ENCODE data around the gene FNDC4. TPM values are rescaled to one million over a fixed set of nuclear protein-coding genes. Genes with fewer than 3 reads are reported as not detected.

FNDC4 gene
- total RNA-seq, 4 donors from 2014 or later, result 4.7 to 8.0 (median 5.5) TPM

- no peaks in the 10 kb centered on the region for H3K36me3 ChIP-seq
- no peak for DNase-seq (ENCODE audit: low spot score in 2 of 2)
- H3K27ac ChIP-seq, result no peak overlapping the region
- no peaks in the 10 kb centered on the region for H3K9me3 ChIP-seq
- no peak for TF ChIP-seq POLR2A (IDR thresholded peaks at IDR 0.05)
- no peak for TF ChIP-seq EP300 (IDR thresholded peaks at IDR 0.05)
- TF ChIP-seq, protein P1, sequence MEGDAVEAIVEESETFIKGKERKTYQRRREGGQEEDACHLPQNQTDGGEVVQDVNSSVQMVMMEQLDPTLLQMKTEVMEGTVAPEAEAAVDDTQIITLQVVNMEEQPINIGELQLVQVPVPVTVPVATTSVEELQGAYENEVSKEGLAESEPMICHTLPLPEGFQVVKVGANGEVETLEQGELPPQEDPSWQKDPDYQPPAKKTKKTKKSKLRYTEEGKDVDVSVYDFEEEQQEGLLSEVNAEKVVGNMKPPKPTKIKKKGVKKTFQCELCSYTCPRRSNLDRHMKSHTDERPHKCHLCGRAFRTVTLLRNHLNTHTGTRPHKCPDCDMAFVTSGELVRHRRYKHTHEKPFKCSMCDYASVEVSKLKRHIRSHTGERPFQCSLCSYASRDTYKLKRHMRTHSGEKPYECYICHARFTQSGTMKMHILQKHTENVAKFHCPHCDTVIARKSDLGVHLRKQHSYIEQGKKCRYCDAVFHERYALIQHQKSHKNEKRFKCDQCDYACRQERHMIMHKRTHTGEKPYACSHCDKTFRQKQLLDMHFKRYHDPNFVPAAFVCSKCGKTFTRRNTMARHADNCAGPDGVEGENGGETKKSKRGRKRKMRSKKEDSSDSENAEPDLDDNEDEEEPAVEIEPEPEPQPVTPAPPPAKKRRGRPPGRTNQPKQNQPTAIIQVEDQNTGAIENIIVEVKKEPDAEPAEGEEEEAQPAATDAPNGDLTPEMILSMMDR (IDR thresholded peaks at IDR 0.05), result no peak
- no peak for TF ChIP-seq POLR2AphosphoS5 (IDR thresholded peaks at IDR 0.05)
- H3K4me3 ChIP-seq, result no peak overlapping the region
- no peaks in the 10 kb centered on the region for H3K27me3 ChIP-seq
- H3K4me1 ChIP-seq, result peaks cover 7% of the 10 kb centered on the region
- WGBS, result 89% methylated on average over 3 of the region's 3 CpGs
Observed at GRCh38 chr2:27498975-27499374, 4.0 kb upstream of the FNDC4 start.

DNA sequence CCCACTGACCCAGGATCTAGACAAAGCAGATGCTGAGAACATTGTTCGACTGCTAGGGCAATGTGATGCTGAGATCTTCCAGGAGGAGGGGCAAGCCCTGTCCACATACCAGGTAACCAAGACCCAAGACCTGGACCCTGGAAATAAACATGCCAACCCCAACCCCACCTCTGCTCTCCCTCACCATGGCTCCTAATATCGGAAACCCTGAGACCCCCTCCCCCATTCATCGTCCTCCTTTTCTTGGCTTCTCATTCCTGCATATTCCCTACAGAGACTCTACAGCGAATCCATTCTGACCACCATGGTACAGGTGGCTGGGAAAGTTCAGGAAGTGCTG, 2.3 kb upstream of the FNDC4 start:
- no peaks in the 10 kb centered on the region for H3K36me3 ChIP-seq
- no peak for TF ChIP-seq POLR2AphosphoS5 (IDR thresholded peaks at IDR 0.05)
- TF ChIP-seq EP300 (IDR thresholded peaks at IDR 0.05), result no peak
- TF ChIP-seq, protein P1 (IDR thresholded peaks at IDR 0.05), result no peak
- H3K27me3 ChIP-seq, result no peaks in the 10 kb centered on the region
- no peak overlapping the region for H3K27ac ChIP-seq
- no peaks in the 10 kb centered on the region for H3K9me3 ChIP-seq
- H3K4me3 ChIP-seq, result no peak overlapping the region
- 76% methylated on average over 4 of the region's 4 CpGs for WGBS
- H3K4me1 ChIP-seq, result peaks cover 7% of the 10 kb centered on the region
- no peak for DNase-seq (ENCODE audit: low spot score in 2 of 2)

DNA sequence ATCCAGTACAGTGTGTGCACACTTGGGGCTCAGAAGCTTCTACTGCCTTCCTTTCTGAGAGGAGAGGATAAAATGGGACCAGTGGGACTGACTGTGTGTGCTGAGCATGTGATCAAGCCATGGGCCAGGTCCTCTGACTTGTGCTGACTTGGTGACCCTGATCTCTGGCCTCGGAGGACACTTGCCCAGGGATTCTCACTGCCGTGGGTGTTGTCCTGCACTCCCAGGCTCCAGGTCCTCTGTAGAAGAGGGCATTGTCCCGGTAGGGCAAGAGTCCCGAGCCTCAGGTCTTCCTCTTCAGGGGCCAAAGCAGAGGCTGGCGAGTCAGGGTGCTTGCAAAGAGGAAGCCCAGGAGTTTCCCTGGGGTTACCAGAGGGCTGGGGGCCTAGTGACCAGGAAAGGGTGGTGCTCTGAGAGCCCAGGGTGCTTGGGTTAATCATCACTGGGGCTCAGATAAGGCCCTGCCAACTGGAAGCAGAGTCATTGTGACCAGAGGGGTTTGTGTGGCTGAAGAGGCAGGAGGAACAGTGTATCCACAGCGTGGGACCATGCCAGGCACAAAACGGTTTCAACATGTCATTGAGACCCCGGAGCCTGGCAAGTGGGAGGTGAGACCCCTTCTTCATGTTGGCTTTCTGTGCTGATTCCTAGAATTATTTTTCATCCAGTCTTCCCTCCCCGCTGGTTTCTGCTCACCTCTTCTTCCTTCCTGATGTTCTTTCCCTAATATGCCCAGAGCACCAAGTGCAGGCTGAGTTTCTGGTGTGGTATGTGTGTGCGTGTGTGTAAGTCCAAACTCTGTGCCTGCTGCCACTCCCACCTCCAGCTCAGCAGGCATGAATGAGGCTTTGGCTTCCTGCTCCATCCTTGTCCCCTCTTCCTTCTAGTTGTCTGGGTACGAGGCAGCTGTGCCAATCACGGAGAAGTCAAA, 1.6 kb upstream of the FNDC4 start, which contains the start of gene GCKR:
Gene GCKR, plus strand, starts transcription at position 483 of the 931 bp plus-strand sequence. Its CDS starts 66 bp downstream, at position 549.
- Histone ChIP-seq H3K4me3 (no peak within 1 kb of the TSS), H3K27me3 (no peaks in the 10 kb centered on the region), H3K9me3 (no peaks in the 10 kb centered on the region), H3K4me1 (peaks cover 7% of the 10 kb centered on the region), H3K27ac (no peak within 1 kb of the TSS), H3K36me3 (no peaks in the 10 kb centered on the region)
- WGBS, result 69% methylated on average over 11 of the region's 12 CpGs
- DNase-seq (ENCODE audit: low spot score in 2 of 2), result no peak
- TF ChIP-seq POLR2A (IDR thresholded peaks at IDR 0.05) (no peak), EP300 (IDR thresholded peaks at IDR 0.05) (no peak), POLR2AphosphoS5 (IDR thresholded peaks at IDR 0.05) (no peak)
- TF ChIP-seq, protein P1 (IDR thresholded peaks at IDR 0.05), result no peak

- 67% methylated on average over 4 of the region's 4 CpGs for WGBS
- Histone ChIP-seq H3K27me3 (no peaks in the 10 kb centered on the region), H3K36me3 (no peaks in the 10 kb centered on the region), H3K4me3 (no peak overlapping the region), H3K4me1 (peaks cover 7% of the 10 kb centered on the region), H3K27ac (no peak overlapping the region), H3K9me3 (no peaks in the 10 kb centered on the region)
- no peak for DNase-seq (ENCODE audit: low spot score in 2 of 2)
- TF ChIP-seq EP300 (IDR thresholded peaks at IDR 0.05) (no peak), POLR2AphosphoS5 (IDR thresholded peaks at IDR 0.05) (no peak), POLR2A (IDR thresholded peaks at IDR 0.05) (no peak)
- TF ChIP-seq, protein P1 (IDR thresholded peaks at IDR 0.05), result no peak
Observed at GRCh38 chr2:27495840-27496356, 898 bp upstream of the FNDC4 start.

- Histone ChIP-seq H3K4me1 (peaks cover 13% of the 10 kb centered on the region), H3K27ac (peak overlapping the region; percentile 51), H3K9me3 (no peaks in the 10 kb centered on the region), H3K36me3 (no peaks in the 10 kb centered on the region), H3K4me3 (peak overlapping the region; percentile 90), H3K27me3 (no peaks in the 10 kb centered on the region)
- no peak for TF ChIP-seq POLR2A (IDR thresholded peaks at IDR 0.05)
- TF ChIP-seq EP300 (IDR thresholded peaks at IDR 0.05), result no peak
- TF ChIP-seq, protein P1 (IDR thresholded peaks at IDR 0.05), result no peak
- TF ChIP-seq POLR2AphosphoS5 (IDR thresholded peaks at IDR 0.05), result peak in 2 of 3 donors; percentile 9 to 24
- DNase-seq (ENCODE audit: low spot score in 2 of 2), result peak in 1 of 2 donors; percentile 75
- 75% methylated on average over 6 of the region's 35 CpGs for WGBS
Observed at GRCh38 chr2:27494284-27494943, 586 bp downstream of the FNDC4 start.

Data from suprapubic skin (tissue), 4 donors.